ENCODE measurements around the gene ARSG.

Gene ARSG

DNA sequence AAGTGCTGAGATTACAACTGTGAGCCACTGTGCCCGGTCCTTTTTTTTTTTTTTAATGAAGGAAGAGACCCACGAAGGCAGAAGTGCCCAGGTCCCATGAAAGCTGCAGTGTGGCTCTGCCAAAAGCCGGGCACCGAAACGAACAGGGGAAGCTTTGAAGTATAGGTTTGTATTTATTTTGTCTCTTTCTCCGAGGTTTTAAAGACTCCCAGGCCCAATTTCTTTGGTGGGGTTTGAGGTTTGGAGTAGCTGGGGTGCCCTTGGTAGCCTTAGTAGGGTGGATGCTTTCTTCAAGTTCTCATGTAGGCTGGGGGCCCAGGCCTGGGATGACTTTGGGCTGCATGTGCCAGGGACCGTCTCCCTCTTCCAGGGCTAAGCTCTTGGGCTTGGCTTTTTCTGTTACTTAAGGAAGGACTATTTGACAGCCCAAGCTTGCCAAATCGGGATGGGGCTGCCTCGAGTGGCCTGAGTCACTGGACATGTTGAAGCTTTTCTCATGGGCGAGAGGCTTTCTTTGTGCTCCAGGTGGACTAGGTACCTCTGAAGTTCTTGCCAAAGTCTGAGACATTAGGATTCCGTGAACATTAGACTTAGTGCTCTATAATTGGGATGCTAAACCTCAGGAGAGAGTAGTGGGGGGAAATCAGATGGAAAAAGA lies 99.7 kb downstream of the ARSG start:
- no peaks in the 10 kb centered on the region for H3K4me1 ChIP-seq (ENCODE audit: control insufficient read depth in 1 of 2, insufficient read depth in 2 of 2, low read length in 2 of 2)
- no peak overlapping the region for H3K4me3 ChIP-seq (ENCODE audit: low read depth in 1 of 2, low read length in 2 of 2)
- no peak overlapping the region for H3K27ac ChIP-seq (ENCODE audit: low read length)
- peaks cover 0 to 6% of the 10 kb centered on the region in 2 donors for H3K9me3 ChIP-seq (ENCODE audit: control insufficient read depth in 1 of 2, low read length in 2 of 2)
- no peaks in the 10 kb centered on the region for H3K27me3 ChIP-seq (ENCODE audit: low read depth, low read length)
- peaks cover 0 to 6% of the 10 kb centered on the region in 2 donors for H3K36me3 ChIP-seq (ENCODE audit: control insufficient read depth in 1 of 2, insufficient read depth in 2 of 2, low read length in 2 of 2)

DNA sequence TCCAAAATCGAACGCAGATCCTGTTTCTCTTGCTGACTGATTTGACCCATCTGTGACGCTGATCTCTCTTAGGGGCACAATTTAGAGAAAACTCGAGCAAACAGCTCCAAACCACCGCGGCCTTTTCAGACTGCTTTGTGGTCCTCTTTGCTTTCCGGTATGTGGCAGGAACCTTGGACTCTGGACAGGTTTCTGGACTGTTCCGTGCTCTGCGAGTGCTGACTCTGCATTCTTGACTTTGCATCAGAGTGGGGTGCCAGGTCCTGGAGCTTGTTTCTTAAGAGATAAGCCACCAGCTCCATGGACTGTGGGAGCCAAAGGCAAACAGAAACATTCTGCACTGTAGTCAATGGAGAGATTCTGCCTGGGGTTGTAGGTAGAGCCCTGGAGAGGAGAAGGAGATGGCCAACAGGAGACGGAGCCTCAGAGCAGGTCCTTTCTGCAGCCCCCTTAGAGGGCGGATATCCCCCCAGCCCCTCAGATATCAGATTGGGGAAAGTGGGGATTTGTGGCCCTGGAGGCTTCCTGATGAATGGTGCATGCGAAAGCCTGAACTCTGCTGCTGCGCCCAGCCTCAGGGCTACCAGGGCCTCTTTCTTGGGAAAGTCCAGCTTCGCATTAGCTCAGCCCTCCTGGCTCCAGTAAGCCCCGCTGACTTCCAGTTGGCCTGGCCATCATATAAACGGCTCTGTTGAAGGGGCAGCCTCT lies 100.4 kb downstream of the ARSG start:
- Histone ChIP-seq H3K27me3 (ENCODE audit: low read depth, low read length) (no peaks in the 10 kb centered on the region), H3K4me1 (ENCODE audit: control insufficient read depth in 1 of 2, insufficient read depth in 2 of 2, low read length in 2 of 2) (no peaks in the 10 kb centered on the region), H3K36me3 (ENCODE audit: control insufficient read depth in 1 of 2, insufficient read depth in 2 of 2, low read length in 2 of 2) (peaks cover 0 to 6% of the 10 kb centered on the region in 2 donors), H3K9me3 (ENCODE audit: control insufficient read depth in 1 of 2, low read length in 2 of 2) (peaks cover 0 to 6% of the 10 kb centered on the region in 2 donors), H3K4me3 (ENCODE audit: low read depth in 1 of 2, low read length in 2 of 2) (no peak overlapping the region), H3K27ac (ENCODE audit: low read length) (no peak overlapping the region)

- Histone ChIP-seq H3K36me3 (ENCODE audit: control insufficient read depth in 1 of 2, insufficient read depth in 2 of 2, low read length in 2 of 2) (peaks cover 0 to 6% of the 10 kb centered on the region in 2 donors), H3K9me3 (ENCODE audit: control insufficient read depth in 1 of 2, low read length in 2 of 2) (peaks cover 0 to 6% of the 10 kb centered on the region in 2 donors), H3K4me1 (ENCODE audit: control insufficient read depth in 1 of 2, insufficient read depth in 2 of 2, low read length in 2 of 2) (peaks cover 0 to 5% of the 10 kb centered on the region in 2 donors), H3K27me3 (ENCODE audit: low read depth, low read length) (no peaks in the 10 kb centered on the region), H3K4me3 (ENCODE audit: low read depth in 1 of 2, low read length in 2 of 2) (no peak overlapping the region), H3K27ac (ENCODE audit: low read length) (no peak overlapping the region)
These were observed 103.5 kb downstream of the ARSG start for GRCh38 chr17:68394608-68395331.

DNA sequence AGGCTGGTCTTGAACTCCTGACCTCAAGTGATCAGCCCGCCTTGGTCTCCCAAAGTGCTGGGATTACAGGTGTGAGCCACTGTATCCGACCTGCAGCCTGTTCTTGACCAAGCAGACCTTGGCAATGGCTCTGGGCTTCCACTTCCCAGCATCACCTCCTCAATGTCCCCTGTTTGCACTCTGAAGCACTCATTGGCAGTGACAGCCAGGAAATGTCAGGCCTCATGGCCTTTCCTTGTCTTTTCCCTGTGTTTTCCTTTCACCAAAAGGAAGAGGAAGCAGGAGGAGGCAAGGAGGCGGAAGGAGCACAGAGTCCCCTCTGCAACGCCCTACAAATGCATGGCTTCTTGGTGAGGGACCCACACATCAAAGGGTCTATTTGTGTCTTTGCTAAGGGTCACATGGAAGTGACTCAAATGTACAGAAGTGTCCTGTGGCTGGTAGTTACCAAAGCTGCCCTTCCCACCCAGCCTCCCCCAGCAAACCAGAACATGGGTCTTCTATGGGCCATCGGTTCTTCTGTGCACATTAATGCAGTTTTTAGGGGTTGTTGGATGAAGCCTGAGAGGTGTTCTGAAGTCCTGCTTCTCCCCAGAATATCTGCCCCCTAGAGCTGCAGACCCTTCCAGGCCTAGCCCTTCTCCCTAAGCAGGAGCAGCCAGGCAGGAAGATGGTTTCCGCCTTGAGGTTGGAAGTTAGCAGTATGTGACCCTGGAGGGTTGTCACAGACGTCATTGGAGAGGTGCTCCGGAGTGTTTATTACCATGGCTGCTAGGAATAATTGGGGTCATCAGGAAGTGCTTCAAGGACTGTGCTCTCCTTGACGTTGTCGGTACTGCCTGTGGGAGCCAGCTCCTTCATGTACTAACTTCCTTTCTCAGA lies 105.2 kb downstream of the ARSG start:
- Histone ChIP-seq H3K27ac (ENCODE audit: low read length) (no peak overlapping the region), H3K36me3 (ENCODE audit: control insufficient read depth in 1 of 2, insufficient read depth in 2 of 2, low read length in 2 of 2) (peaks cover 0 to 6% of the 10 kb centered on the region in 2 donors), H3K4me3 (ENCODE audit: low read depth in 1 of 2, low read length in 2 of 2) (no peak overlapping the region), H3K27me3 (ENCODE audit: low read depth, low read length) (no peaks in the 10 kb centered on the region), H3K4me1 (ENCODE audit: control insufficient read depth in 1 of 2, insufficient read depth in 2 of 2, low read length in 2 of 2) (peaks cover 0 to 8% of the 10 kb centered on the region in 2 donors), H3K9me3 (ENCODE audit: control insufficient read depth in 1 of 2, low read length in 2 of 2) (peaks cover 0 to 6% of the 10 kb centered on the region in 2 donors)

DNA sequence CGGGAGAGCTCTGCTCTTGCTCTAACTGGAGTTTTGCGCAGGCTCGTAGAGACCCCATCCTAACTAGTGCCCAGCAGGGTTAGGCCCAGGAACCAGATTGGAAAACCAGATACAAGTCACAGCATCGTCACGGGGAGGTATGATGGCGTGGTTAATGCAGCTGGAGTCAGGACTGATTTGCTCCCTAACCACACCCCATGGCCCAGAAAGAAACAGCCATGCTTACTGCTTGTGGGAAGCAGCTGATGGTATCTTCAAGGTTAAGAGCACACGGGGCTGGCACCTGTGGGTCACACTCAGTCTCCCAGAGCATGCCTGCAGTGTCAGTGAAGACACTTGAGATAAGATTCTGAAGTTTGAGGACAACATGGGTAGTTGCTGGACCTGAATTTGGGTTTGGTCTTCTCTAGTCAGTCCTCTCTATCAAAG lies 105.8 kb downstream of the ARSG start:
- Histone ChIP-seq H3K4me1 (ENCODE audit: control insufficient read depth in 1 of 2, insufficient read depth in 2 of 2, low read length in 2 of 2) (peaks cover 0 to 8% of the 10 kb centered on the region in 2 donors), H3K9me3 (ENCODE audit: control insufficient read depth in 1 of 2, low read length in 2 of 2) (peaks cover 0 to 6% of the 10 kb centered on the region in 2 donors), H3K4me3 (ENCODE audit: low read depth in 1 of 2, low read length in 2 of 2) (no peak overlapping the region), H3K27ac (ENCODE audit: low read length) (no peak overlapping the region), H3K36me3 (ENCODE audit: control insufficient read depth in 1 of 2, insufficient read depth in 2 of 2, low read length in 2 of 2) (peaks cover 0 to 6% of the 10 kb centered on the region in 2 donors), H3K27me3 (ENCODE audit: low read depth, low read length) (no peaks in the 10 kb centered on the region)

DNA sequence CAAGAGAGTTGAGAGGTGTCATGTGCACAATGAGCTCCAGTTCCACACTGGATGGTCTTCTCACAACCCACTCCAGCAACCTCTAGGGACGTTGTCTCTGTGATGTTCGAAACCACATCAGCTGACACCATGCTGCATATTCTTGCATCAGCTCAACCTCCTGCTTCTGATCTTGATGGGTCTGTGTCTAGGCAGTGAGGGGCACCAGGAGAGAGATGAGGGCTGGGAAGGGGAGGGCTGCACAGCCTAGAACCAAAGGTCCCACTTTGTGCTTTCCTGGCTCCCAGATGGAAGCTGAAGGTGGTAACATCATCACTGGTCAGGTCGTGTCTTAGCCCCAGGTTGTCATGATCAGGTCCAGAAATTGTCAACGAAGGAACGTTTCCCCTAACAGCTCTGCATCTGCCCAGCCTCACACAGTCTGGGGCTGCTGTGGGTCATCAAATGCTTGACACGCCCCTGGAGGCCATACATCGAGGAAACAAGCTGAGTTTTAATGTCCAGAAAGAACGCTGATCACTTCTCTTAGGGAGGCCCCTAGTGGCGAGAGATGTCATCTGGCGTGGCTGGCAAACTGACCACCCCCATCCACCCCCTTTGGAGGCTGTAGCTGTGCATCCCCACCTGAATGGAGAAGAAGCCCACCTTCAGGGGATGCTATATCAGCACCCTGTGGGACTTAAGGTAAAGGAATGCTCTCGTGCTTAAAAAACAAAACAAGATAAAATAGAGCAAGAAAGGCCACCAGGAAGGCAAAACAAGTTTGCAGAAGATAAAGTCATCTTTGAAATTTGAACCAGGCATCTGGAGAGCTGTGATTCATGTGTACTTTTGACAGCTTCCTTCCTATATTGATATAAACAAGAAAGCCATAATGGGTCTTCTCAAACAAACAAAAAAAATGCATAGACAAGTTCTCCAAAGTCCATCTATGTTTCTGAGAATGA lies 107.7 kb downstream of the ARSG start:
- Histone ChIP-seq H3K36me3 (ENCODE audit: control insufficient read depth in 1 of 2, insufficient read depth in 2 of 2, low read length in 2 of 2) (peaks cover 0 to 6% of the 10 kb centered on the region in 2 donors), H3K27me3 (ENCODE audit: low read depth, low read length) (no peaks in the 10 kb centered on the region), H3K27ac (ENCODE audit: low read length) (no peak overlapping the region), H3K4me3 (ENCODE audit: low read depth in 1 of 2, low read length in 2 of 2) (no peak overlapping the region), H3K9me3 (ENCODE audit: control insufficient read depth in 1 of 2, low read length in 2 of 2) (peaks cover 0 to 6% of the 10 kb centered on the region in 2 donors), H3K4me1 (ENCODE audit: control insufficient read depth in 1 of 2, insufficient read depth in 2 of 2, low read length in 2 of 2) (peaks cover 0 to 8% of the 10 kb centered on the region in 2 donors)

DNA sequence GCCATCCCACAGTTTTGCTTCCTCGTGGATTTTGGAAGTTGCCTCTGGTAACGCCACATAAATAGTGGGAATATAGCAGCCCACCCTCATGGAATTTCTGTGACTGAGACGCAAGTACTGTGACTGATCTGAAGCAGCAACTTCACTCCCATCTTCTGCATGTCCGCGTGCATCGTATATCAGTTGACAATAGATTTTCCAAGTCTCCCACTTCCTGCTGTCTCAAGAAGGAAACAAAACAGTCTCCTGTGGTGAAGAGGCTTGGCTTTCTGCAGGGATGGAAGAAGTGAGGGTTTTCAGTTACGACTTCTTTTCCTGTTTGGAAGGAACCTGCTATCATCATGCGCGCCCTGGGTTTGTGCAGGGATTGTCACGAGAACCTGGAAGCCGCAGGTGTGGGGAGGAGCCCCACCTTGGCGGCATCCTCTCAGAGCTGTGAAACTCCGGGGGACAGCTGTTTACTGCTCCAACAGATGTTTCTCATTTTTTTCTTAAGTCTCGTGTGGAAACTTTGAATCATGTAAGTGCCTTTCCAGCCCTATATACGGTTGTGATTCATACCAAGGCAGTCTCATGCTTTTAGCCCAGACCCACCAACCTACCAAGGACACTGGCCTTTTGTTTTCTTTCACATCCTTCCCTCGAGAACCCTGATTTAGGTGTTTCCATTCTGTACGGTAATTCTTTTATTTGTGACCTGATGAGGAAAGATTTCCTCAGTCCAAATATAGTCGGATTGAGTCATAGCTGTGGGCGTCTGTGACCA lies 108.5 kb downstream of the ARSG start:
- peaks cover 0 to 3% of the 10 kb centered on the region in 2 donors for H3K9me3 ChIP-seq (ENCODE audit: control insufficient read depth in 1 of 2, low read length in 2 of 2)
- peaks cover 0 to 3% of the 10 kb centered on the region in 2 donors for H3K36me3 ChIP-seq (ENCODE audit: control insufficient read depth in 1 of 2, insufficient read depth in 2 of 2, low read length in 2 of 2)
- H3K4me1 ChIP-seq (ENCODE audit: control insufficient read depth in 1 of 2, insufficient read depth in 2 of 2, low read length in 2 of 2), result peaks cover 0 to 8% of the 10 kb centered on the region in 2 donors
- H3K4me3 ChIP-seq (ENCODE audit: low read depth in 1 of 2, low read length in 2 of 2), result no peak overlapping the region
- H3K27ac ChIP-seq (ENCODE audit: low read length), result peak overlapping the region; percentile 12
- no peaks in the 10 kb centered on the region for H3K27me3 ChIP-seq (ENCODE audit: low read depth, low read length)

DNA sequence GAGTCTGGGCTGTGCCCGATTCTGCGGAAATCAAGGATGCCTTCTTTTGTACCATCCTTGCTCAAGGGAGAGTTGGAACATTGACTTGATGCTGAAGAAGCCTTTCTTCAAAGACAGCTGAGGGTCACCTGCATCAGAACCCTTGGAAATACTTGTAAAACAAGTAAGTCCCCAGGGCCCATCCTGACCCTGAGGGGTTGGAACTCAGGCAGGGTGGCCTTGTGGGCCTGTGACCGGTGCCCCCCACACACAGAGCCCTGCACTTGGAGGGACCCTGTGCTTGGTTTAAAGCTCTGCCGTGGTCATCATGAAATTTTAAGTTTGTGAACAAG lies 109.1 kb downstream of the ARSG start:
- H3K36me3 ChIP-seq (ENCODE audit: control insufficient read depth in 1 of 2, insufficient read depth in 2 of 2, low read length in 2 of 2), result no peaks in the 10 kb centered on the region
- H3K9me3 ChIP-seq (ENCODE audit: control insufficient read depth in 1 of 2, low read length in 2 of 2), result no peaks in the 10 kb centered on the region
- peaks cover 0 to 8% of the 10 kb centered on the region in 2 donors for H3K4me1 ChIP-seq (ENCODE audit: control insufficient read depth in 1 of 2, insufficient read depth in 2 of 2, low read length in 2 of 2)
- peak overlapping the region; percentile 12 for H3K27ac ChIP-seq (ENCODE audit: low read length)
- H3K4me3 ChIP-seq (ENCODE audit: low read depth in 1 of 2, low read length in 2 of 2), result no peak overlapping the region
- no peaks in the 10 kb centered on the region for H3K27me3 ChIP-seq (ENCODE audit: low read depth, low read length)

- no peak overlapping the region for H3K27ac ChIP-seq (ENCODE audit: low read length)
- H3K4me3 ChIP-seq (ENCODE audit: low read depth in 1 of 2, low read length in 2 of 2), result no peak overlapping the region
- no peaks in the 10 kb centered on the region for H3K36me3 ChIP-seq (ENCODE audit: control insufficient read depth in 1 of 2, insufficient read depth in 2 of 2, low read length in 2 of 2)
- no peaks in the 10 kb centered on the region for H3K27me3 ChIP-seq (ENCODE audit: low read depth, low read length)
- H3K9me3 ChIP-seq (ENCODE audit: control insufficient read depth in 1 of 2, low read length in 2 of 2), result peaks cover 0 to under 1% of the 10 kb centered on the region in 2 donors
- peaks cover 0 to 8% of the 10 kb centered on the region in 2 donors for H3K4me1 ChIP-seq (ENCODE audit: control insufficient read depth in 1 of 2, insufficient read depth in 2 of 2, low read length in 2 of 2)
These were observed 110.0 kb downstream of the ARSG start for GRCh38 chr17:68401288-68401687.
